Retinal pigment epithelial cell (primary cell): Measurements from ENCODE around the gene TTLL7.
A peak's percentile ranks its signal among the peaks of the same experiment; 100 is the strongest.

ENCODE experiments used
- DNase-seq: peaks from one replicate; pipeline ENCODE4 v3.0.0-alpha.2; 2010; ENCODE audit warnings: low read depth
- H3K4me3 ChIP-seq: 2 replicates; pipeline ENCODE4 v1.5.1; 2011; ENCODE audit warnings: mild to moderate bottlenecking, low read length, control low read depth, moderate library complexity
- CTCF ChIP-seq: conservative IDR thresholded peaks from 2 replicates; pipeline ENCODE4 v1.5.1; 2011; ENCODE audit warnings: low read depth, low read length, control low read depth, inconsistent platforms

The TTLL7 gene

DNA sequence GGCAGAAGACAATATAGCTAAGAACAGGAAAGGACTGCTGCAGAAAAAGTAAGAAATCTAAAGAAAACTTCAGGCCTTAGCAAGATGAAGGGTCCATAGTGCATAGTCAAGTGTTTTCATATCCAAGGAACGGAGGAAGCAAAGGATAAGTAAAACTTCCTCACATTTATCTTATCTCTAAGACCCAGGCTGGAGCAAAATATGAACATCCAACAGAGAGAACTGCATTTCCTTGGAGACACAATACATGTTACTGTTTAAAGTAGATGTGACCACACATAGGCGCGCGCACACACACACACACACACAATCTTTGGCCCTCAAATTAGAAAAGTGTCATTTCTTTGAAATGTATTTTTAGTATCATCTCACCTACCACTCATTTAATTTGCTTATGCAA, 66.7 kb downstream of the TTLL7 start:
- H3K4me3 ChIP-seq, result no peak overlapping the region
- DNase-seq, result no peak
- TF ChIP-seq CTCF, result no peak

- no peak overlapping the region for H3K4me3 ChIP-seq
- TF ChIP-seq CTCF, result peak; percentile 76
- DNase-seq, result no peak
Measured at GRCh38 chr1:83931658-83932253, 67.2 kb downstream of the TTLL7 start.

DNA sequence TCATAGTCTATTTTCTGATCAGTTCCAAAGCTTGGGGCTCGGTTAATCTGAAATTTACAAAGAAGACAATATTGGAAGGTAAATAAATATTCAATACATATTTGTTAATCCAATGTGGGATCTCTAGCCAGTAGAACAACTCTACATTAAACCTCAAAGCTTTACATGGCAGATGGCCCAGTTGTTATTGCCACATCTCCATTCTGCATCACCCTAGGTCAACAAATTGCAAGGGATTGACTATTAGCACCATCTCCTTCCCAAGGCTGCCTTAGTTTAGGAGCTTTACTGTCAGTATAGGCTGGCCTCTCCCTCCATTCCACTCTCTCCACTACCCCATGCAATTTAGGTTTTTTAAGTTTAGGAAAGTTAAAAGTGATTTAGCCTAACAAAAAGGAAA, 69.7 kb downstream of the TTLL7 start:
- DNase-seq, result no peak
- H3K4me3 ChIP-seq, result no peak overlapping the region
- TF ChIP-seq CTCF, result no peak

DNA sequence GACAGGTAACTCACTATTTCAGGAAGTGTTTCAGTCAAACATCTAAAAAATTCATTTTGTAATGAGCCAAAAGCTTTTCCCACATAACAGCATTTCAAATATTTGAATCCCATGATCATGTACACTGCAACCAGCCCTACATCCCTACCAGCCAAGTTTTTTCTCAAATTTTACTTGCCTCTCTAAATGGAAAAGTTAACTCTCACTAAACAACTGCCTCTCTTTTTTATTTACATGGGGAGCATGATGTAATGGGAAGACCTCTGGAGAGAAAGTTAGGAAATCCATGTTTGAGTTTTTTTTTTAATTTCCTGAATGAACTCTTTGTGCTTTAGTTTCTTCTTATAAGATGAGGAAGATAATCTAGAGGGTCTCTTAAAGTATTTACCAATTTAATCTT, 70.5 kb downstream of the TTLL7 start:
- TF ChIP-seq CTCF, result no peak
- DNase-seq, result peak; percentile 77
- H3K4me3 ChIP-seq, result no peak overlapping the region

DNA sequence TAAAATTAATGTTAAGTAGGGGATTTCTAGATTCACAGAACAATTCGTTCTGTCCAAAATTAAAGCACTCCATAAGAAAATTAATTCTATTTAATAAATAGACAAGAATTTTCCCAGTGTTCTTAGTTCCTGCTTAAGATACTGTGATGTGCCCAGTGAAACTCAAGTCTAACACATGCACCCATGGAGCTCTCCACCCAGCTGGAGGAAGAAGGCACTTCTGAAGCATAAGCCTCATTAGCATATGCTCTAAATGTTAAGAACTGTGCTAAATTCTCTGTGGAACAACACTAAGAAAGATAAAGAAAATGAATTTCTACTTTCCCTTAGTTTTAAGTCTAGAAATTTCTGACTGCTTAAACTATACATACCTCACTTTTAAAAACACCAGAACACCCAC, 71.2 kb downstream of the TTLL7 start:
- DNase-seq, result no peak
- no peak overlapping the region for H3K4me3 ChIP-seq
- no peak for TF ChIP-seq CTCF

DNA sequence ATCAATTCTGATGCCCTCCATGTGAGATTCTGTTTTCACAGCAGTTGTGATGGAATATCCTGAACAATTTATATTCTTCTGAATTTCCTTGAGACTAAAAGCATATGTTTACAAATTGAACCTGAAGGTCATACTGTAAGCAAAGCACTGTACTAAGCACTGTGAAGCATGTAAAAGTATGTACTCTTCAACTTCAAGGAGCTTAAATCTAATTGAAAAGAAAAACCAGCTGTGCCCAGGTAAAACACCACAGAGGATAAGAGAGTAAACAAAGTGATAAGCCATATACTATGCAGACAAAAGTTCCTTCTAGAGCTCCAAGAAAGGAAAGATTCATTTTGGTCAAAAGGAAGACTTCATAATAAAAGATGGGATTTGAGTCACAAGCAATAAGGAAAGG, 71.9 kb downstream of the TTLL7 start:
- DNase-seq, result no peak
- TF ChIP-seq CTCF, result no peak
- H3K4me3 ChIP-seq, result no peak overlapping the region

DNA sequence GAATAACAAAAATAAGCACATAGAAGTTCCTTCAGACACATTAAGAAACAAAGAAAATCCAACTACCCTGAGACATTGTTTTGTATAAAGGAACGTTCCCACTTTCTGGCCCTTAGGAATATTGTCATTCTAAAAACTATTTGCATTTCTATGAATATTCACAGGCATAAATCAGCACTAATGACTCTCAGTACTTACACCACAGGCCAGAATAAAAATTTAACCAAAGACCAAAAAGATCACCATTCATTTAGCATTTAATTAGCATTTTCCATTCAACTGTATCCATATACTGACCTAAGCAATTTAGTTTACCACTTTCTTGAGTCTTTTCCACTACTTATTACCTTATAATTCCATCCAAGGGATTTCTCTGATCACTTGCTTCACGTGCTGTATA, 75.4 kb downstream of the TTLL7 start:
- TF ChIP-seq CTCF, result no peak
- DNase-seq, result no peak

More for the DNA sequence above, 75.4 kb downstream of the TTLL7 start:
- H3K4me3 ChIP-seq, result no peak overlapping the region
